SK-N-SH (cell line): ENCODE data around the gene NEK6.

ENCODE experiments used
- CHD2 ChIP-seq: fragments of 150-350 bp; IDR thresholded peaks from 2 replicates; pipeline ENCODE4 v1.6.1; 2018; ENCODE audit warnings: low read length; ENCODE audit not compliant: partially characterized antibody
- CTCF ChIP-seq: fragments of 200-600 bp; sonication (generic); IDR thresholded peaks from 2 replicates; pipeline ENCODE4 v1.6.1; 2017; ENCODE audit warnings: antibody characterized with exemption, mild to moderate bottlenecking, moderate library complexity
- EP300 ChIP-seq, 2 experiments: IDR thresholded peaks; 2 replicates each; pipeline versions ENCODE4 v1.4.0 to v1.6.1; 2012; ENCODE audit warnings: borderline replicate concordance in 1 of 2, low read depth in 1 of 2, low read length in 1 of 2
- FOXM1 ChIP-seq: IDR thresholded peaks from 2 replicates; pipeline ENCODE4 v1.4.0; 2012; ENCODE audit warnings: low read depth, mild to moderate bottlenecking
- GABPA ChIP-seq: IDR thresholded peaks from 2 replicates; pipeline ENCODE4 v1.4.0; 2012; ENCODE audit warnings: low read depth, mild to moderate bottlenecking
- JUND ChIP-seq: IDR thresholded peaks from 2 replicates; pipeline ENCODE4 v1.4.0; 2012
- NFIC ChIP-seq: IDR thresholded peaks from 2 replicates; pipeline ENCODE4 v1.4.0; 2012; ENCODE audit warnings: borderline replicate concordance
- POLR2AphosphoS5 ChIP-seq: IDR thresholded peaks from 2 replicates; pipeline ENCODE4 v1.6.1; 2012; ENCODE audit warnings: low read depth, low read length
- RFX5 ChIP-seq: IDR thresholded peaks from 2 replicates; pipeline ENCODE4 v1.6.1; 2012; ENCODE audit warnings: mild to moderate bottlenecking, improper control_type of control experiment, low read length
- TAF1 ChIP-seq: IDR thresholded peaks from 2 replicates; pipeline ENCODE4 v1.6.1; 2012; ENCODE audit warnings: low read depth, mild to moderate bottlenecking, low read length, moderate library complexity, borderline replicate concordance
- YY1 ChIP-seq: IDR thresholded peaks from 2 replicates; pipeline ENCODE4 v1.4.0; 2012; ENCODE audit warnings: low read depth, mild to moderate bottlenecking

GRCh38 chr9:124278054-124278540, 20.3 kb downstream of the NEK6 start:
- TF ChIP-seq CHD2: no peak
- TF ChIP-seq YY1: no peak
- TF ChIP-seq CTCF: no peak
- TF ChIP-seq FOXM1: no peak
- TF ChIP-seq EP300 (IDR thresholded peaks at IDR 0.05; ENCODE audit: borderline replicate concordance in 1 of 2, low read depth in 1 of 2, low read length in 1 of 2): no peak
- no peak for TF ChIP-seq TAF1
- no peak for TF ChIP-seq JUND
- TF ChIP-seq NFIC: no peak
- TF ChIP-seq POLR2AphosphoS5: no peak
- TF ChIP-seq GABPA: no peak
- no peak for TF ChIP-seq RFX5
